ENCODE data around the gene PIAS3. TPM values are rescaled to one million over a fixed set of nuclear protein-coding genes. Genes with fewer than 3 reads are reported as not detected.
"Not testable (repeated sequence)": the region's sequence is repeated elsewhere in the genome, so short reads cannot be mapped to it uniquely, and the experiment has no call there.

PIAS3 gene
- total and polyA plus RNA-seq, 2 donors (not counting 1 experiment from before 2014, with no cell fraction given), result 8.9 to 22.9 TPM

- H3K4me2 ChIP-seq (ENCODE audit: extremely low read depth, insufficient read depth, low read length), result no peak overlapping the region
- DNase-seq (ENCODE audit: low read depth in 2 of 2), result no peak
- no peaks in the 10 kb centered on the region for H3K27me3 ChIP-seq (ENCODE audit: control insufficient read depth, insufficient read depth, low read length)
- TF ChIP-seq CTCF (conservative IDR thresholded peaks at IDR 0.05 in 1 of 2, IDR thresholded peaks at IDR 0.05 in 1 of 2; ENCODE audit: low read depth in 1 of 2, low read length in 2 of 2) (no peak), EZH2 (IDR thresholded peaks at IDR 0.05; ENCODE audit: low read length, missing control alignments) (no peak)
- H3K9me3 ChIP-seq (ENCODE audit: control insufficient read depth, insufficient read depth, low read depth, low read length), result no peaks in the 10 kb centered on the region
- no peak overlapping the region for H2AFZ ChIP-seq (ENCODE audit: low read length)
- peaks cover 7% of the 10 kb centered on the region for H3K4me1 ChIP-seq (ENCODE audit: control insufficient read depth, extremely low read depth, insufficient read depth, low read length)
- no peaks in the 10 kb centered on the region for H4K20me1 ChIP-seq (ENCODE audit: control insufficient read depth, extremely low read depth, insufficient read depth, low read length)
- H3K36me3 ChIP-seq (ENCODE audit: control insufficient read depth, insufficient read depth, low read length), result peaks cover 18% of the 10 kb centered on the region
- no peak overlapping the region for H3K27ac ChIP-seq (ENCODE audit: insufficient read depth, low read length)
- H3K4me3 ChIP-seq (replicated peaks in 1 of 4; ENCODE audit: control extremely low read depth in 1 of 4, insufficient read depth in 1 of 4, low read depth in 3 of 4, low read length in 4 of 4), result no peak overlapping the region
- no peak overlapping the region for H3K9ac ChIP-seq (ENCODE audit: insufficient read depth, low read length)
- no peaks in the 10 kb centered on the region for H3K79me2 ChIP-seq (ENCODE audit: control insufficient read depth, insufficient read depth, low read length)
Measured at GRCh38 chr1:145843031-145843430, 15.8 kb downstream of the PIAS3 start.

- peaks cover 31% of the 10 kb centered on the region for H3K36me3 ChIP-seq (ENCODE audit: control insufficient read depth, insufficient read depth, low read length)
- no peak overlapping the region for H3K27ac ChIP-seq (ENCODE audit: insufficient read depth, low read length)
- no peak overlapping the region for H2AFZ ChIP-seq (ENCODE audit: low read length)
- no peak overlapping the region for H3K9ac ChIP-seq (ENCODE audit: insufficient read depth, low read length)
- no peaks in the 10 kb centered on the region for H3K4me1 ChIP-seq (ENCODE audit: control insufficient read depth, extremely low read depth, insufficient read depth, low read length)
- no peaks in the 10 kb centered on the region for H3K27me3 ChIP-seq (ENCODE audit: control insufficient read depth, insufficient read depth, low read length)
- no peaks in the 10 kb centered on the region for H4K20me1 ChIP-seq (ENCODE audit: control insufficient read depth, extremely low read depth, insufficient read depth, low read length)
- no peak overlapping the region for H3K4me3 ChIP-seq (replicated peaks in 1 of 4; ENCODE audit: control extremely low read depth in 1 of 4, insufficient read depth in 1 of 4, low read depth in 3 of 4, low read length in 4 of 4)
- H3K4me2 ChIP-seq (ENCODE audit: extremely low read depth, insufficient read depth, low read length), result no peak overlapping the region
- DNase-seq (ENCODE audit: low read depth in 2 of 2), result no peak
- no peak for TF ChIP-seq EZH2 (IDR thresholded peaks at IDR 0.05; ENCODE audit: low read length, missing control alignments)
- no peak for TF ChIP-seq CTCF (conservative IDR thresholded peaks at IDR 0.05 in 1 of 2, IDR thresholded peaks at IDR 0.05 in 1 of 2; ENCODE audit: low read depth in 1 of 2, low read length in 2 of 2)
- no peaks in the 10 kb centered on the region for H3K79me2 ChIP-seq (ENCODE audit: control insufficient read depth, insufficient read depth, low read length)
- H3K9me3 ChIP-seq (ENCODE audit: control insufficient read depth, insufficient read depth, low read depth, low read length), result no peaks in the 10 kb centered on the region
Measured at GRCh38 chr1:145837656-145838055, 21.2 kb downstream of the PIAS3 start.

- DNase-seq (ENCODE audit: low read depth in 2 of 2); H3K9ac ChIP-seq (ENCODE audit: insufficient read depth, low read length); H2AFZ ChIP-seq (ENCODE audit: low read length); H3K4me3 ChIP-seq (replicated peaks in 1 of 4; ENCODE audit: control extremely low read depth in 1 of 4, insufficient read depth in 1 of 4, low read depth in 3 of 4, low read length in 4 of 4); H3K27me3 ChIP-seq (ENCODE audit: control insufficient read depth, insufficient read depth, low read length); H3K9me3 ChIP-seq (ENCODE audit: control insufficient read depth, insufficient read depth, low read depth, low read length); H3K4me1 ChIP-seq (ENCODE audit: control insufficient read depth, extremely low read depth, insufficient read depth, low read length); H3K27ac ChIP-seq (ENCODE audit: insufficient read depth, low read length); H4K20me1 ChIP-seq (ENCODE audit: control insufficient read depth, extremely low read depth, insufficient read depth, low read length); H3K4me2 ChIP-seq (ENCODE audit: extremely low read depth, insufficient read depth, low read length): not testable (repeated sequence)
- Histone ChIP-seq H3K79me2 (ENCODE audit: control insufficient read depth, insufficient read depth, low read length) (peaks cover 12% of the 10 kb centered on the region), H3K36me3 (ENCODE audit: control insufficient read depth, insufficient read depth, low read length) (peaks cover 24% of the 10 kb centered on the region)
Measured at GRCh38 chr1:145830810-145831209, 28.1 kb downstream of the PIAS3 start.

All from fibroblast of lung (primary cell).